CD4-positive, alpha-beta T cell treated with Interleukin-15 for 4 hours (primary cell): ENCODE results near the gene RAD54L2.
A peak's percentile ranks its signal among the peaks of the same experiment; 100 is the strongest.
"Not testable (repeated sequence)": the region's sequence is repeated elsewhere in the genome, so short reads cannot be mapped to it uniquely, and the experiment has no call there.

Experiments used
- DNase-seq: peaks from one replicate; pipeline ENCODE4 v3.0.0-alpha.2; 2020; ENCODE audit warnings: low spot score

The RAD54L2 gene

DNA sequence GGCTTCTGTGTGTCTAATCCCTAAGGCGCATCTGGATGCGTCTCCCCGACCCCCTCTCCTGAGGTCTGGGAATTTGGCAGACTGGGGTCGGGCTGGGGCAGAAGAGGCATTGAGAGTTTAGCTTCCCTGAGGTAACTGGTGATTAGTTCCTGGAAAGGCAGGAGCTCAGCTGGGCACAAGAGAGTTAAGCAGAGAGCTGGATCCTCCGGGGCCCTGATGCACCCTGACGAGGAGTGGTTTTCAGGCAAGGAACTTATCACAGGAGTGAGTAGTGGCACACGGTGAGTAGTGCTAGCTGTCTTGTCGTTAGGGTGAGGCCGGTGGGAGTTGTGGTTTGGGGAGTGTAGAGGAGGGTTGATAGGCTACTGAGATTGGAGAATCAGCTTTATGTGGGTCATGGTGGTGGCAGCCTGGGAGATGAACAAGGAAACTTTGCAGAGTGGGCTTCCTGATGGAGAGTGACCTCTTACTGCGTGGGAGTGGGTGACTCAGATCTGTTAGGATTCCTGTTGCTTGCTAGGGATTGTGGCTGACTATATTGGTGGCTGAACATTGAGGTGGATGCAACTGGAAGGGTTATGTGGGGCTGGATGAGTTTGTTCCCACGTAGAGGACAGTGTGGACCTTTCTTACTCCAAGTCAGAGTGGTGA, 897 bp downstream of the RAD54L2 start:
- DNase-seq, result peak; percentile 22

DNA sequence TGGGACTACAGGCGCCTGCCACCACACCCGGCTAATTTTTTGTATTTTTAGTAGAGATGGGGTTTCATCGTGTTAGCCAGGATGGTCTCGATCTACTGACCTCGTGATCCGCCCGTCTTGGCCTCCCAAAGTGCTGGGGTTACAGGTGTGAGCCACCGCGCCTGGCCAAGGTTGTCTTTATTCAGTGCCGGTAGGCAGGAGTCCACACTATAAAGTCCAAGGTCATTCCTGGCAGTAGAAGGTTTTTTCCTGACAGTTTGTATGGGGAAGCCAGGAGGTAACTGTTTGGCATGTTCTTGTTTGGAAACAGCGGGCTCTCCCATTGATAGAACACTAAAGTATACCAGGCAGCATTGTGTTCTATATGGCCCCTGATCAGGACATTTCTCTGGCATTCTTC, 4.1 kb downstream of the RAD54L2 start:
- not testable (repeated sequence) for DNase-seq

DNA sequence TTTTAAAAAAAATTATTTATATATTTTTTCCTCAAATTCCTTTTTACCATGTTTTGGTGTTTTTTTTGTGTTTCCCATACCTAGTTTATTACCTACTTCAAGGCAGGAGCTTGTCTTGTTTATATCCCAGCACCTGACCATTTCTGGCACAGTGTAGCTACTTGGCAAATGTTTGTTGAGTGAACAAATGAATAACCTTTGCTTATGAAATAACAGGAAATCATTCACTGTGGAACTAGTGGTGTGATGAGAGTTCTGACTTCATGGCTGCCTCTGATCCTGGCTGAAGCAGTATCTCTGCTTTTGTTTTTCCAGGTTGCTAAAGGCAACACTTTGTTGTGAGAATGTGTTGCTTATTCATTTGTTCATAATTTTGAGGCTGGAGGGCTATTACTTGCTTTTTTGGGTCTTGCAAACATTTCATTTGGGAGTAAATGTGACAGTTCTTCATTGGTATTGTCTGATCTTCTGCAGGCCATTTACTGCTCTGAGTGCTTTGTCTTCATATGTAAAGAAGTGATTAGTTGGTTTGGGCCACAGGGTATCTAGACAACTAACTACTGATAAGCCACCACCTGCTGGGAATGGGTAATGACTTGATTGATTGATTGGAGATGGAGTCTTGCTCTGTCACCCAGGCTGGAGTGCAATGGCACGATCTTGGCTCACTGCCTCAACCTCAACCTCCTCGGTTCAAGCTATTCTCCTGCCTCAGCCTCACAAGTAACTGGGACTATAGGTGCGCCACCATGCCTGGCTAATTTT, 5.7 kb downstream of the RAD54L2 start:
- DNase-seq, result no peak

DNA sequence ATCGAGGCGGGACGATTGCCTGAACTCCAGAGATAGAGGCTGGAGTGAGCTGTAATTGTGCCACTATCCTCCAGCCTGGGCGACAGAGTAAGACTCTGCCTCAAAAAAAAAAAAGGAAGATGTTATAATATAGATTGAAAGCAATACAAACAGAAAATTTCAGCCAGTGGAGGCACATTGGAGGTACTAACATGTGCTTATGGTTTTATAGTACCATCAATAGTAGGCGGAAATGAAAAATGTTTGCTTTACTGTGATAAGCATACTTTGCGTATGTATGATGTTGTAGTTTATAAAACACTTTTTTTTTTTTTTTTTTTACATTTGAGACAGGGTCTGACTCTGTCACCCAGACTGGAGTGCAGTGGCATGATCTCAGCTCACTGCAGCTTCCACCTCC, 8.8 kb downstream of the RAD54L2 start:
- DNase-seq, result no peak

DNA sequence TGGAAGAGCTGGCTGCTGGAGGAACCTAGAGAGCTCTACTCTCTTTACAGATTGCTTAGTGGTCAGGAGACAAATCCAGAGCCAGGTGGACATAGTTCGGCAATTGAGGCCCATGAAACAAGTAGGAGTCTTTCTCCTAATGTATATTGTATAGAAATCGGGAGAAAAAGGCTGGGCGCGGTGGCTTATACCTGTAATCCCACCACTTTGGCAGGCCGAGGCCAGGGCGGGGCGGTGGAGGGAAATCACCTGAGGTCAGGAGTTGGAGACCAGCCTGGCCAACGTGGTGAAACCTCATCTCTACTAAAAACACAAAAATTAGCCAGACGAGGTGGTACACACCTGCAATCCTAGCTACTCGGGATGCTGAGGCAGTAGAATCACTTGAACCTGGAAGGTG, 10.8 kb downstream of the RAD54L2 start:
- no peak for DNase-seq

DNA sequence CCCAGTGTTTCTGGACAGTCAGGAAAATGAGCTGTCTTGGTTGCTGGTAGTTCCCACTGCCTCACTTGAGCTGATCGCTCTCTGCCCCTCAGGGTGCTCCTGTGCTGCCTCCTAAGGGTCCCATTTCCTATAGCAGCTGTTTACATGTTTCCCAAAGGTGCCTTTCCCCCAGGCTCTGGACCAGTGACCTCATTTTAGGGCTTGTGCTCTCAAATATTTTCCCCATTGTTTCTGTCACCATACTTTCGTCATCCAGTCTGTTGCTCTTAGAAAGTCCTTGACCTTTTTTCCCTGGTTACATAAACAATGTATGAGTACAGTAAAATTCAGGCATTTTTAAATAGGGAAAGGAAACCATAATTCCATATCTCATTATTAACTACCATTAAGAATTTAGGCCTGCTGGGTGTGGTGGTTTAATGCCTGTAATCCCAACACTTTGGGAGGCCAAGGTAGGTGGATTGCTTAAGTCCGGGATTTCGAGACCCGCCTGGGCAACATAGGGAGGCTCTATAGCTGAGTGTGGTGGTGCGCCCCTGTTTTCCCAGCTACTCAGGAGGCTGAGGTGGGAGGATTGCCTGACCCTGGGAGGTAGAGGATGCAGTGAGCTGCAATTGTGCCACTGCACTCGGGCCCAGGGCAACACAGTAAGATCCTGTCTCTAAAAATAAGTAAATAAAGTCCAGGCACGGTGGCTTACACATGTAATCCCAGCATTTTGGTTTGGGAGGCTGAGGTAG, 11.7 kb downstream of the RAD54L2 start:
- DNase-seq, result no peak

DNA sequence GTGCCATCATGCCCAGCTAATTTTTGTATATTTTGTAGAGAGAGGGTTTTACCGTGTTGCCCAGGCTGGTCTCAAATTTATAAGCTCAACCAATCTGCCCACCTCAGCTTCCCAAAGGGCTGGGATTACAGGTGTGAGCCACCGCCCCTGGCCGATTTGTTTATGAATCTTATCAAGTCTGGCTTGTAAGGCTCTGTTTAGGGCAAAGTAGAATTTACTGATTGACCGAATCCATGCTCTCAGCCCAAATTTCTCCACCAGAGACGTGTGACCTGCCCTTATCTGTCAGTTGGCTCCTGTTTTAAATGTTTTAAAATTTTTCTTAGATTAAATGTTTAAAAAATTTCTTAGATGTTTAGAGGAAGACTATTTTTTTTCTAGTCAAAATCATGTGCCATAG, 19.5 kb downstream of the RAD54L2 start:
- no peak for DNase-seq

DNA sequence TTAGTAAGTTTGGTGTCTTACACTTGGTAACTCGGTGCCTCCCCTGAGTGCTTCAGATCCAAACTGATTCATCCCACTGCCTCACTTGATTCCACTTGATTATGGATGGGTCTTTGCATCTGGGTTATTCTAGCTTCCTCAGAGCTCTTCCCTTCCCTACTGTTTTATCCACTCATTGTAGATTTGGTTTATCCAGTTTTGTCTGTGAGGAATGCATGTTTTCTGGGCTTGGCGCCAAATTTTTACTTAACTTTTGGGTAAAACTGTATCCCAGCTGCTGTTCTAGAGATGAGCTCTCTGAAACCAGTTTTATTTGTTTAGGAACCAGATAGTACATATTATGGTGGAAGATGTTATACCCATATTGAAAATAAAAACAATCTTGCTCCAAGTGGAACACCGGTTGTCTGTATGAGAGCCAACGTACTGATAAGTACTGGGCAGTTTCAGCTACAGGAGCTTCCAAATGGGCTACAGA, 20.9 kb downstream of the RAD54L2 start:
- no peak for DNase-seq

DNA sequence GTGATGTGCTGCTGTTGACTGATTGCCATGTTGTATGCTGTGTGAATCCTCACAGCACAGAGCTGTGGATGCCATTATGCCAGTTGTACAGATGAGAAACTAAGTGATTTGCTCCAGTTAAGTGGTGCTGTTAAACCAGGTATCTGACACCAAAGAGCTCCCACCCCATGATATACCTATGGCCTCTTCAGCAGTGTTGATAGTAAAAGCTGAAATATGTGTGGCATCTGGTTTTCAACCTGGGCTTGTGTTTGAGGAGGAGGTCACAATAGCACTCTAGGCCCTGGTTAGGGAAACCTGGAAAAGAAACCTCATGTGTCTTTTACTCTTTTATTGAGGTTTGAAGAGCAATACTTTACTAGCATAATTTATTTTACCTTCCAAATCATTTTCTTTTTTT, 21.4 kb downstream of the RAD54L2 start:
- DNase-seq, result no peak

DNA sequence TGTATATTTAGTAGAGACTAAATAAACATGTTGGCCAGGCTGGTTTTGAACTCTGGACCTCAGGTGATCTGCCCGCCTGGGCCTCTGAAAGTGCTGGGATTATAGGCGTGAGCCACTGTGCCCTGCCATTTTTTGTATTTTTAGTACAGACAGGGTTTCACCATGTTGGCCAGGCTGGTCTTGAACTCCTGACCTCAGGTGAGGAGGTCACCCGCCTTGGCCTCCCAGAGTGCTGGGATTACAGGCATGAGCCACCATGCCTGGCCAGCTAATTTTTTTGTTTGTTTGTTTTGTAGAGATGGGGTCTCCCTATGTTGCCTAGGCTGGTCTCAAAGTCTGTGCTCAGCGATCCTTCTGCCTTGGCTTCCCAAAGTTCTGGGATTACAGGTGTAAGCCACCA, 23.9 kb downstream of the RAD54L2 start:
- DNase-seq, result not testable (repeated sequence)

DNA sequence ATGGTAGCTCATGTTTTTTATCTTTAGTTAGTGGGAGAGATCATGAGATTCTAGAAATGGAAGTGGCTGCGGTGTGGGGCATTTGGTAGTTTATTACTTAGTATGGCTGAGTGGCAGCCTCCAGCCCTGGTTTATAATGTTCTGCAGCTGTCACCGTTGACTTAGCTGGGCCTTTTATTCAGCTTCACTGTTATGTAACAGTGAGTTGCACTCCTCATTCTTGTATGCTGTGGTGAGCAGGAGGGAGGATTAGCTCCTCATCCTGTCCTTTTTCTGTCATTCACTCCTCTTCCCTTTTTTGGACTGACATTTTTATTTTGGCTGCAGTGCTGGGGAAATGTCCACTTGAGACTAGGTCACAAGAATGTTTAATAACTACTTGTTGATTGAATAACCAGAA, 29.5 kb downstream of the RAD54L2 start:
- DNase-seq, result no peak

DNA sequence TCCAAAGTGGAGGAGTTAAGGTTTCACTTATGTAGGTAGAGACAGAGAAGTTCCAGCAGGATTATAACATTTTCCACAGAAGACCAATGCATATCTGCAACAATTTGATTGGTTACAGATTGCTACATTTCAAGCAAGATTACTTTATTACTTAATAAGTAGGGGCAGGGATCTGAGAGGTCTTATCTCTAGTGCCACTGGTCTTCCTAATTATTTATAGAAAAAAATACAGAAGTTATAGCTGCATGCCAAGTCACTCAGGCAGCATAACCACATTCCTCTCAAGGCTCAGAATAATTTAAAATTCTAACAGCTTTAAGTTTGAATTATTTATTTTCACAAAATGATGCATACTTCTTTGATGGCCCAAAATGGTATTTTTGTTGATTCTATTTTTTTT, 30.5 kb downstream of the RAD54L2 start:
- no peak for DNase-seq

DNA sequence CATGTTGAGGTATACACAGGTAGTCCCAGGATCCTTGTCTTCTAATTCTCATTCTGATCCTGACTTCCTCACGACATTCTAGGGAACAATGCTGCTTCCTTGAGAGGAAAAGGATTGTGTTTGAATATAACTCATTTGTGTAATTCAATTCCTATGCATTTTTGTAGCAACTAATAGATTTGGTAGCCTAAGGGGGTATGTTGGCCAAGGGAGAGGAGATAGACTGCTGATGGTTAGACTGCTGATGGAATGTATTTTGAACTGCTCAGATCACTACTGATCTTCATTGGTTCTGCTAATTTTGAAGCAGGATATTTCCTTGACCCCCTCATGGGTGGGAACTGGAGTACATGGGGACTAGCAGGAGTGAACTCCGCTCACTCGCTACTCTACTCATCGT, 39.7 kb downstream of the RAD54L2 start:
- no peak for DNase-seq

DNA sequence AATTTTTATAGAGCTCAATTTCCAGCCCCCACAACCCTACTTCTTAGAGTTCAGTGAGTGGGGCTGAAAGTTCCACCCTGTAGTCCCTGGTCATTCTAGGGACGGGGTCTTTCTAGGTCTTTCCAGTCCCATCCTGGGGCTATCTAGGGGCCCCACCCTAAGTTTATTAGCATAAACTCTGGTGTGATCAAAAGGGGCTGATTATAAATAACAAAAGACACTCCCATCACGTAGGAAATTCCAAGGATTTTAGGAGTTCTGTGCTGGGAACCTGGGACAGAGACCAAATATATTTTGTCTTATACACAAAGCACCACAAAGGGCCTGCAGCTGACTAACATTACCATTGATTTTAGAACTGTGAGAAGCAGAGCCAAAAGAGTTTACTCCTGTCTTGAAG, 41.9 kb downstream of the RAD54L2 start:
- no peak for DNase-seq

DNA sequence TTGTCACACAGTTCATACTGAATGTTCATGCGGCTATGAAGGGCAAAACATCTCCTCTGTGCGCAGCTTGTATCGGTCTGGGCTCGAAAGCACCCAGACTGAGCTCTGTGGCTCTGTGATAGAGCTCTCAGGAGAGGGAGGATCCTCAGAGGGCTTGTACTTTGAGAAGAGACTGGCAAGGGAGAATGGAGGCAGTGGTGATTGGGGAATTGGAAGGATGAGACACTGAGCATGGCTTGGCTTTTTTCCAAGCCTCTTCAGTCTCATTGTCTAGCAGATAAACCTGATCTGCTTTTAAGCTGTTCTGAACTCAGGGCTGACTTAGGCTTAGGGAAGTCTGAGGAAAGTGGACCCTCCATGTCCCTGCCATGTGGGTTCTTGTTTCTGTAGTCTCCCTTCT, 43.0 kb downstream of the RAD54L2 start:
- DNase-seq, result no peak

DNA sequence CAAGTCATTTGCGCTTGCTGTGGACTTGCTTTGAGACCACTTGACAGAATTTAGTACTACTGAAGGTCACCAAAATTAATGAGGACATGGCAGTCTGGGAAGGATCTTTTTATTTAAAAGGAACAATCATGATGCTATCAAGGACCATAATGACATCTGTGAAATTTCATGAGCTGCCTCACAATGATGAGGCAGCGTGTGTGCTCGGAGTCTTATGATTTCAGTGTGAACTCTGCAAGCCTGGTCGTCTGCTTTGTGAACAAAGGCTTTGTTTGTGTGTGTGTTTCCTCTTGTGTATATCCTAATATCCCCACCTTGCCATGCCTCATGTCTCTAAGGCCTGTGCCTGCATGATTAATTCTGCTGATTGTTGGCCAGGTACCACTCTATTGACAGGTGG, 46.7 kb downstream of the RAD54L2 start:
- DNase-seq, result no peak

DNA sequence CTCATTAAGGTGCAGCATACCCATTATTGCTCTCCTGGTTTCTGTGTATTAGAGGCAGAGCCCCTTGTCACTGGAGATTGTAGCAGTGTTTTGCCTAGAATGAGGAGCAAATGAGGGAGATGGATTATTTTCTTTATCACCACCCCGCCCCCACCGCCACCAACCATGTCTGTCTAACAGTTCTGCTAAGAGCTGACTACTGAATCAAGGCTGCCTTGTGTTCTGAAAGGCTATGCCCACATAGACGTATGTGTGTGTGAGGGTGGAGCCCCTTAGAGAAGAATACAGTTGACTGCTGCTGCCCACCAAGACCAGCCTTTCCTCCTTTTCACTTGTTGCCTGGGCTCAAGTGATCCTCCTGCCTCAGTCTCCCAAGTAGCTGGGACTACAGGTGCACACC, 47.4 kb downstream of the RAD54L2 start:
- DNase-seq, result no peak
